IMR-90 (cell line): ENCODE data around the gene PLPP7. TPM values are rescaled to one million over a fixed set of nuclear protein-coding genes. Genes with fewer than 3 reads are reported as not detected.

Source experiments
- ATAC-seq: fragments of 200-7000 bp; cut with Tn5 transposase; 2 replicates; pipeline ENCODE4 v1.9.1; 2020; ENCODE audit warnings: low read depth, mild to moderate bottlenecking, moderate library complexity
- BruUV-seq: library from RNA; stranded (reverse); fragments of 400-500 nt; replicated peaks from 2 replicates; lab custom pipeline; 2021; lab: Mats Ljungman, UMichigan
- CTCF ChIA-PET: fragments of 300-600 bp; formaldehyde crosslinking; extraction: SDS; loops from one replicate; lab custom pipeline; 2021; ENCODE audit warnings: antibody characterized with exemption; lab: Yijun Ruan, JAX
- POLR2A ChIA-PET: fragments of 300-600 bp; sonication (Branson Sonifier 250); formaldehyde crosslinking; loops from one replicate; lab custom pipeline; 2022; ENCODE audit warnings: antibody characterized with exemption; ENCODE audit not compliant: unreplicated experiment; lab: Charles Lee
- DNase-seq: peaks from one replicate; pipeline ENCODE4 v3.0.0; 2013
- H2AFZ ChIP-seq: replicated peaks from 2 replicates; pipeline ENCODE3; 2013; ENCODE audit warnings: low read length, mild to moderate bottlenecking; ENCODE audit not compliant: poor library complexity
- H2AK5ac ChIP-seq: 2 replicates; pipeline ENCODE4 v1.6.1; 2013; ENCODE audit warnings: low read depth, low read length, inconsistent platforms
- H2AK9ac ChIP-seq: replicated peaks from 2 replicates; pipeline ENCODE3; 2013; ENCODE audit warnings: mild to moderate bottlenecking, low read depth, low read length, moderate library complexity; ENCODE audit not compliant: poor library complexity
- H2BK120ac ChIP-seq: 2 replicates; pipeline ENCODE4 v1.6.1; 2013; ENCODE audit warnings: low read depth, low read length, inconsistent platforms
- H2BK15ac ChIP-seq: 3 replicates; pipeline ENCODE4 v1.6.1; 2013; ENCODE audit warnings: low read depth, low read length, inconsistent platforms
- H2BK20ac ChIP-seq: 2 replicates; pipeline ENCODE4 v1.6.1; 2013; ENCODE audit warnings: low read depth, mild to moderate bottlenecking, inconsistent platforms, low read length, moderate library complexity
- H2BK5ac ChIP-seq: 2 replicates; pipeline ENCODE4 v1.6.1; 2013; ENCODE audit warnings: mild to moderate bottlenecking, low read depth, low read length, inconsistent platforms; ENCODE audit not compliant: poor library complexity, severe bottlenecking
- H3K14ac ChIP-seq: replicated peaks from 2 replicates; pipeline ENCODE4 v1.6.1; 2013; ENCODE audit warnings: low read depth, low read length, inconsistent platforms
- H3K18ac ChIP-seq: 2 replicates; pipeline ENCODE4 v1.6.1; 2013; ENCODE audit warnings: low read depth, low read length, control low read depth
- H3K23ac ChIP-seq: 2 replicates; pipeline ENCODE4 v1.6.1; 2013; ENCODE audit warnings: low read depth, low read length, inconsistent platforms
- H3K27ac ChIP-seq: 2 replicates; pipeline ENCODE4 v1.5.1; 2013; ENCODE audit warnings: mild to moderate bottlenecking, control low read depth, low read length; ENCODE audit not compliant: insufficient read depth
- H3K27me3 ChIP-seq: 2 replicates; pipeline ENCODE4 v1.6.1; 2013; ENCODE audit warnings: low read length; ENCODE audit not compliant: control insufficient read depth, insufficient read depth
- H3K36me3 ChIP-seq: 2 replicates; pipeline ENCODE4 v1.6.1; 2013; ENCODE audit warnings: low read length, mixed read lengths; ENCODE audit not compliant: control insufficient read depth, insufficient read depth
- H3K4ac ChIP-seq: 2 replicates; pipeline ENCODE4 v1.6.1; 2013; ENCODE audit warnings: low read depth, low read length, inconsistent platforms
- H3K4me1 ChIP-seq: 2 replicates; pipeline ENCODE4 v1.6.1; 2013; ENCODE audit warnings: low read length, mixed read lengths; ENCODE audit not compliant: control insufficient read depth, insufficient read depth
- H3K4me2 ChIP-seq: 2 replicates; pipeline ENCODE4 v1.6.1; 2013; ENCODE audit warnings: low read depth, mild to moderate bottlenecking, control low read depth, low read length, moderate library complexity
- H3K4me3 ChIP-seq: 2 replicates; pipeline ENCODE4 v1.5.1; 2013; ENCODE audit warnings: low read depth, mild to moderate bottlenecking, control low read depth, low read length, moderate library complexity; ENCODE audit not compliant: insufficient read depth
- H3K56ac ChIP-seq: 2 replicates; pipeline ENCODE4 v1.6.1; 2013; ENCODE audit warnings: low read length, inconsistent platforms; ENCODE audit not compliant: insufficient read depth; ENCODE audit errors: extremely low read depth
- H3K79me1 ChIP-seq, 2 experiments: 2 replicates each; pipeline ENCODE4 v1.6.1; 2013; ENCODE audit warnings: low read length in 2 of 2, inconsistent platforms in 1 of 2, low read depth in 1 of 2
- H3K9ac ChIP-seq: 2 replicates; pipeline ENCODE4 v1.6.1; 2013; ENCODE audit warnings: low read depth, low read length, control low read depth
- H3K9me1 ChIP-seq: 2 replicates; pipeline ENCODE4 v1.6.1; 2013; ENCODE audit warnings: low read length, inconsistent platforms; ENCODE audit not compliant: insufficient read depth
- H3K9me3 ChIP-seq: 2 replicates; pipeline ENCODE4 v1.6.1; 2013; ENCODE audit warnings: low read length; ENCODE audit not compliant: control insufficient read depth, insufficient read depth
- H4K20me1 ChIP-seq: 2 replicates; pipeline ENCODE4 v1.6.1; 2013; ENCODE audit warnings: low read length, inconsistent platforms; ENCODE audit not compliant: insufficient read depth
- H4K5ac ChIP-seq: 2 replicates; pipeline ENCODE4 v1.6.1; 2013; ENCODE audit warnings: mild to moderate bottlenecking, low read depth, low read length, control low read depth
- H4K8ac ChIP-seq, 2 experiments: 2 replicates each; pipeline ENCODE4 v1.6.1; 2013; ENCODE audit warnings: low read depth in 2 of 2, low read length in 2 of 2, control low read depth in 1 of 2, inconsistent platforms in 1 of 2
- H4K91ac ChIP-seq: 2 replicates; pipeline ENCODE4 v1.6.1; 2013; ENCODE audit warnings: low read depth, low read length, inconsistent platforms; ENCODE audit not compliant: insufficient read depth
- CTCF ChIP-seq: conservative IDR thresholded peaks from 2 replicates; pipeline ENCODE4 v1.5.1; 2012; ENCODE audit warnings: mild to moderate bottlenecking, low read depth, low read length, improper control_type of control experiment
- ELK1 ChIP-seq: fragments of 150-350 bp; IDR thresholded peaks from 2 replicates; pipeline ENCODE4 v1.6.1; 2016; ENCODE audit warnings: low read depth, mild to moderate bottlenecking, low read length, moderate library complexity, borderline replicate concordance
- FOS ChIP-seq: fragments of 150-350 bp; IDR thresholded peaks from 2 replicates; pipeline ENCODE4 v1.6.1; 2016; ENCODE audit warnings: low read depth, low read length
- MAFK ChIP-seq: IDR thresholded peaks from 2 replicates; pipeline ENCODE4 v1.6.1; 2012; ENCODE audit warnings: low read depth, low read length, improper control_type of control experiment
- MAZ ChIP-seq: IDR thresholded peaks from 2 replicates; pipeline ENCODE4 v1.6.1; 2012; ENCODE audit warnings: low read depth, mild to moderate bottlenecking, low read length, improper control_type of control experiment, moderate library complexity, borderline replicate concordance
- MXI1 ChIP-seq: IDR thresholded peaks from 2 replicates; pipeline ENCODE4 v1.6.1; 2012; ENCODE audit warnings: low read depth, mild to moderate bottlenecking, low read length, moderate library complexity, borderline replicate concordance
- POLR2A ChIP-seq: IDR thresholded peaks from 2 replicates; pipeline ENCODE4 v1.6.1; 2012; ENCODE audit warnings: mild to moderate bottlenecking, low read depth, low read length
- RAD21 ChIP-seq: IDR thresholded peaks from 2 replicates; pipeline ENCODE4 v1.6.1; 2012; ENCODE audit warnings: low read length, improper control_type of control experiment
- RFX5 ChIP-seq: IDR thresholded peaks from 2 replicates; pipeline ENCODE4 v1.8.0; 2012; ENCODE audit warnings: low read depth, mild to moderate bottlenecking, low read length, moderate library complexity
- WGBS, 2 experiments: methylation state at CpG; one replicate each; pipeline versions ENCODE4 v1.1.5 to v1.1.7; 2013; ENCODE audit warnings: missing lambda C conversion rate in 2 of 2; ENCODE audit not compliant: insufficient read length in 1 of 2; ENCODE audit errors: extremely low coverage in 2 of 2; 5-methylcytosine and 5-hydroxymethylcytosine counted together
- dilution Hi-C: fragments of 300-500 bp; cut with HindIII; formaldehyde crosslinking; loops from one replicate; pipeline ENCODE4 v1.14.3; 2018; ENCODE audit warnings: low sequenced_read_pairs; ENCODE audit not compliant: unreplicated experiment
- in situ Hi-C: fragments of 300-500 bp; cut with MboI; formaldehyde crosslinking; loops from 3 replicates; pipeline ENCODE4 v1.14.3; 2019; ENCODE audit warnings: low sequenced_read_pairs, inconsistent platforms, mixed read lengths
- intact Hi-C: fragments of 100-400 bp; cut with micrococcal nuclease; formaldehyde crosslinking; loops from 2 replicates; pipeline ENCODE4 v1.10.0; 2022
- polyA plus RNA-seq, 3 experiments: library from polyadenylated mRNA; depleted of rRNA; stranded (reverse); fragments of >200 nt; gene quantifications; 2 replicates each; pipeline ENCODE4 v1.2.3, GENCODE V29; 2012; ENCODE audit warnings: low replicate concordance in 1 of 3
- total RNA-seq: library from RNA; depleted of rRNA; stranded (reverse); fragments of >200 nt; gene quantifications from 2 replicates; pipeline ENCODE4 v1.2.3, GENCODE V29; 2012

The PLPP7 gene
- total and polyA plus RNA-seq, 2 of the 4 experiments (the other 2 are of a cell fraction), result 0.54 to 1.2 TPM

- Histone ChIP-seq H3K9me3 (no peaks in the 10 kb centered on the region), H2BK120ac (no peak overlapping the region), H3K56ac (no peak overlapping the region), H2BK5ac (no peak overlapping the region), H3K4me2 (no peak overlapping the region), H4K91ac (no peak overlapping the region), H3K4me3 (no peak overlapping the region), H3K18ac (no peak overlapping the region), H3K23ac (no peak overlapping the region), H2AFZ (no peak overlapping the region), H3K4ac (no peak overlapping the region), H2AK5ac (no peak overlapping the region), H3K79me1 (no peaks in the 10 kb centered on the region), H4K20me1 (no peaks in the 10 kb centered on the region), H3K14ac (no peak overlapping the region), H3K36me3 (no peaks in the 10 kb centered on the region), H3K27me3 (no peaks in the 10 kb centered on the region), H3K9ac (no peak overlapping the region), H3K27ac (no peak overlapping the region), H3K4me1 (peaks cover 3% of the 10 kb centered on the region), H2BK20ac (no peak overlapping the region), H2AK9ac (no peak overlapping the region), H4K8ac (no peak overlapping the region), H4K5ac (no peak overlapping the region), H2BK15ac (no peak overlapping the region), H3K9me1 (peaks cover 2% of the 10 kb centered on the region; the same call in 1 of the 2 replicates)
- CTCF ChIA-PET, result no interaction called here
- POLR2A ChIA-PET, result interaction anchor here (0.6 kb wide), 1 partner anchor 373 kb away, joined by 3 read pairs; no protein-coding TSS in a partner anchor
- DNase-seq (no peak), ATAC-seq (no peak)
- 30% methylated on average over 2 of the region's 10 CpGs; no CpG with 5 or more reads in 1 of the 2 experiments for WGBS, 2 experiments
- no TSS peak for BruUV-seq
- dilution Hi-C loops (no loop called here), in situ Hi-C loops (no loop called here), intact Hi-C loops (no loop called here)
- TF ChIP-seq CTCF, result no peak
- TF ChIP-seq FOS, result no peak
- TF ChIP-seq RAD21, result no peak
- no peak for TF ChIP-seq POLR2A
- TF ChIP-seq MAZ, result no peak
- no peak for TF ChIP-seq ELK1
- no peak for TF ChIP-seq MXI1
- TF ChIP-seq RFX5, result no peak
- no peak for TF ChIP-seq MAFK
Measured at GRCh38 chr9:131358556-131358955, 69.0 kb downstream of the PLPP7 start.
